Fibroblast of peridontal ligament (primary cell): ENCODE results near the gene RRN3.
"Not testable (repeated sequence)": the region's sequence is repeated elsewhere in the genome, so short reads cannot be mapped to it uniquely, and the experiment has no call there.

Source experiments
- DNase-seq: peaks from one replicate; pipeline ENCODE4 v3.0.0-alpha.2; 2010; ENCODE audit errors: extremely low read depth

Gene RRN3

DNA sequence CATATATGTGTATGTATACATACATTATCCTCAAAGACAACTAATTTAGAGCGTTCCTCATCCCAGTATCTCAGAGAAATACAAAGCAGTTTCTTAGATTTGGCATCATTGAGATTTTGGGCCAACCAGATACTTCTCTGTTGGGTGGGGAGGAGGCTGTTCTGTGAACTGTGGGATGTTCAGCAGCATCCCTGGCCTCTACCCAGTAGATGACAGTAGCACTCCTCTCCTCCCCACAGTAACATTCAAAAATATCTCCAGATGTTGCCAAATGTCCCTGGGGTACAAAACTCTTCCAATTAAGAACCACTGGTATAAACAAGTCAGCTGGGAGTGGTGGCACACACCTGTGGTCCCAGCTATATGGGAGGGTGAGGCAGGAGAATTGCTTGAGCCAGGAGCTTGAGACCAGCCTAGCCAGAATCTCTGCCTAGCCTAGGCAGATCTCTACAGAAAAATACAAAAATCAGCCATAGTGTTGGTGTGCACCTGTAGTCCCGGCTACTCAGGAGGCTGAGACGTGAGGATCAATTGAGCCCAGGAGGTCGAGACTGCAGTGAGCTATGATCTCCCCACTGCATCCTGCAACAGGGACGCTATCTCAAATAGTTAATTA lies 6.4 kb upstream of the RRN3 start:
- DNase-seq: not testable (repeated sequence)

DNA sequence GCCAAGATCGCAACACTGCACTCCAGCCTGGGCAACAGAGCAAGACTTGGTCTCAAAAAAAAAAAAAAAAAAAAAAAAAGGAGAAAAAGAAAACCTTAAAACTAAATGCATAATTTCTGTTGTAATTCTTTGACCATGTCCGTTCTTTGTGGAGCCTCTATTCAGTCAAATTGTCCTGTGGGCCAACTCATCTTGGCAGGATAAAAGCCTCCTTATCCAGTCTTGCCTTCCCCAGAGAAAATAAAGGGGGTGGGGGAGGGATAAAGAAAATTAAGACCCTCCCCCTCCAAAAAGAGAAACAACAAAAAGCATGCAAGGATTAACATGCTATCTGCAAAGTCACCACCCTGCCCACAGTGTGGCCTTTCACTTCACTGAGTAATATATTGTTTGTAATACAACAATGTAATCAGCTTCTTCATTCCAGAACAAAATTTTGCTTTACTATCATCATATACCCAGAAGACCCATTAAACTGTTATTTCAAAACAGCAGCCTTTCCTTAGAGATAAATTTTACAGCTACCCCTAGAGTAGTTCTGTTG lies 5.4 kb upstream of the RRN3 start:
- not testable (repeated sequence) for DNase-seq

DNA sequence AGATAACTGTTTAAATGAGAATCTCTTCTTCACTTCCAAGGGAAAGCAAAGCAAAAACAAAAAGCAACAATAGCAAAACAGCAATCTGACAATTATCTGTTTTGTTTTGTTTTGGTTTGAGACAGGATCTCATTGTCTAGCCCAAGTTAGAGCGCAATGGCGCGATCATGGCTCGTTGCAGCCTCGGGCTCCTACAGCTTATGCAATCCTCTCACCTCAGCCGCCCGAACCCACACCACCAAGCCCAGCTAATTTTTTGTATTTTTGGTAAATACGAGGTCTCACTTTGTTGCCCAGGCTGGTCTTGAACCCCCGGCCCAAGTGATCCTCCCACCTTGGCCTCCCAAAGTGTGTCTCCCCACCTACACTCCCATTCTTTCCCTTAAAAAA lies 2.5 kb upstream of the RRN3 start:
- DNase-seq: not testable (repeated sequence)

DNA sequence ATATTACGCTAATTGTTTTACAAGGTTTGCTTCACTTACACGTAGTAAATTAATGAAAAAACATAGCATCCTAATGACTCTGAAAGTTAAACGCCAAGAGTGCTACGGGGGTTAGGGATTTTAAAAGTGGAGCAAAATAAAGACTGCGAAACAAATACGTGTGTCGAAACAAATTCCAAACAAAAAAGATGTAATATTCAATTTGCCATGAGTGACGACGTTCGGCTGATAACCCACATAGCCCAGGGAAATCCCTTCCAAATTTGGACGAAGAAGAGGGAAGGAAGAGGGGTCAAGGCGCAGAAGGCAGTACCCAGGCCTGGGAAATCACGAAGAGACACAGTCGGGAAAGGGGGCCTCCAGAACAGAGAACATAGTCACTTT lies 509 bp downstream of the RRN3 start:
- not testable (repeated sequence) for DNase-seq

DNA sequence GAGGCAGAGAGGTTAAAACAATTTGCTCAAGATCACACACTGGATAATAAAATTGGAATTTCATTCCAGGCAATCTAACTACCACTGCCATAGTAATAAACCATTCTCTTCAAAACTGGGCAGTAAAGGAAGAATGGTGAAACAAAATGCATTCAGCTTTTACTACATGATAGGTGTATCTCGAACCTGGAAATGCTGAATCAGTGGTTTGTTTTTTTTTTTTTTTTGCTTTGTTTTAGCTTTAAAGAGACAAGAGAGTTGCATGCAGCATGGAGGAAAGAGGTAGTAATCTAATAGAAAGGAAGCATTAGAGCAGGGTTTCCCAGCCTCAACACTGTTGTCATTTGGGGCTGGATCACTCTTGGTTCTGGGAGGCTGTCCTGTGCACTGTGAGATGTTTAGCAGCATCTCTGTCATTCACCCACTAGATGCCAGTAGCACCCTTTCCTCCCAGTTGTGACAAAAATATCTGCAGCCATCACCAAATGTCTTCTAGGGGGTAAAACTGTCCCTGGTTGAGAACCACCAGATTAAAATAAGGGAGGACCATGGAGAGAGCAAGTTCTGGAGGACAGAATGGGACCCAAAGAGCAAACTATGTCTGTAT lies 3.3 kb downstream of the RRN3 start:
- not testable (repeated sequence) for DNase-seq

DNA sequence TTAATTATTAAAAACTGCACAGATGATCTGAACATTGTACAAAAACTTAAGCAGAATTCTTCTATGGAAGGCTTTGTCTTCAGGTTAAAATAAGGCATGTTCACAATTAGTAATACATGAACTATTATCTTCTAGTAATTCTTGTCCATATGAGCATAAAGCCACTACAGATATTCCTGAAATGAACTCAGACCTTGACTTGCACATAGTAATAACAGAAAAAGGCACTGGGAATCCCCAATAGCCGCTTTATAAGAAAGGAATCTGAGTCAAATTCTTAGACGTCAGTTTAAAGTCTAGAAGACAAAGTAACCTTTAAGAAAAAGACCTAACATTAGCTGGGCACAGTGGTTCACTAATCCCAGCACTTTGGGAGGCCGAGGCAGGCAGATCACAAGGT lies 11.3 kb downstream of the RRN3 start:
- not testable (repeated sequence) for DNase-seq

DNA sequence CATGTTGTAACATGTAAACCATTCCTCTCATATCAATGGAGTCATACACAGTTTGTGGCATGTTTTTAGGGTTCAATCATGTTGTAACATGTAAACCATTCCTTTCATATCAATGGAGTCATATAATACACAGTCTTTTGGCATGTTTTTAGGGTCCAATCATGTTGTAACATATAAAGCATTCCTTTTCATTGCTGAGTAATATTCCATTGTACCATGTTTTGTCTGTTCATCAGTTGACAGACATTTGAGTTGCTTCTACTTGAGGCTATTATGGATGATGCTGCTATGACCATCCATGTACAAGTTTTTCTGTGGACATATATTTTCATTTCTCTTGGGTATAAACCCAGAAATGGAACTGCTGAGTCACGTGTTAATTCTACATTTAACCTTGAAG lies 13.2 kb downstream of the RRN3 start:
- DNase-seq: not testable (repeated sequence)

DNA sequence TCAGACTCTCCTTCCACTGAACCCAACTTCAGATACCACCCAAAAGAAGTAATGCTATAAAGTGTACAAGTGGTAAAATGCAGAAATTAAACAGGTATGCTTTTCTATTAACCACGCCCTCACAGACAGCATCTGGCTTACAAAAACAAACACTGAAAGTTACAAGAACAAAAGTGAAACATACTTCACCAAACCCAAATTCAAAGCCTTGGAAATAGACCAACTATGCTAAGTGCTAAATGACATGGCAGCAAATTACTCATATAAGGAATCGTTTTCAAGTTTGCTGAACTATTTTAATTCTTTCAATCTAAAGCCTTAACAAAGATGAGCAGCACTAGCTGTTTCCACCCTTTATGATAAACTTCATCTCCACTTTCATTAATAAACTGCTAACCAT lies 17.9 kb downstream of the RRN3 start:
- not testable (repeated sequence) for DNase-seq

DNA sequence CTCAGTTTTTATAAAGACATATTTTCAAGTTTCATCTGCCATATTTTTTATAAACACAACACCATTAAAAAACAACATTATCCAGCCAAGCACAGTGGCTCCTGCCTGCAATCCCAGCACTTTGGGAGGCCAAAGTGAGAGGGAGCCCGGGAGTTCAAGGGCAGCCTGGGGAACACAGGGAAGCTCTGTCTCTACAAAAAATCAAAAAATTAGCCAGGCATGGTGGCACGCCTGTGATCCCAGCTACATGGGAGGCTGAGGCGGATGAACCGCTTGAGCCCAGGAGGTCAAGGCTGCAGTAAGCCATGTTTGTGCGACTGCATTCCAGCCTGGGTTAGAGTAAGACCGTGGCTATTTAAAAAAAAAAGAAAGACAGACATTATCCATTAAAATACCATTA lies 21.0 kb downstream of the RRN3 start:
- DNase-seq: no peak

DNA sequence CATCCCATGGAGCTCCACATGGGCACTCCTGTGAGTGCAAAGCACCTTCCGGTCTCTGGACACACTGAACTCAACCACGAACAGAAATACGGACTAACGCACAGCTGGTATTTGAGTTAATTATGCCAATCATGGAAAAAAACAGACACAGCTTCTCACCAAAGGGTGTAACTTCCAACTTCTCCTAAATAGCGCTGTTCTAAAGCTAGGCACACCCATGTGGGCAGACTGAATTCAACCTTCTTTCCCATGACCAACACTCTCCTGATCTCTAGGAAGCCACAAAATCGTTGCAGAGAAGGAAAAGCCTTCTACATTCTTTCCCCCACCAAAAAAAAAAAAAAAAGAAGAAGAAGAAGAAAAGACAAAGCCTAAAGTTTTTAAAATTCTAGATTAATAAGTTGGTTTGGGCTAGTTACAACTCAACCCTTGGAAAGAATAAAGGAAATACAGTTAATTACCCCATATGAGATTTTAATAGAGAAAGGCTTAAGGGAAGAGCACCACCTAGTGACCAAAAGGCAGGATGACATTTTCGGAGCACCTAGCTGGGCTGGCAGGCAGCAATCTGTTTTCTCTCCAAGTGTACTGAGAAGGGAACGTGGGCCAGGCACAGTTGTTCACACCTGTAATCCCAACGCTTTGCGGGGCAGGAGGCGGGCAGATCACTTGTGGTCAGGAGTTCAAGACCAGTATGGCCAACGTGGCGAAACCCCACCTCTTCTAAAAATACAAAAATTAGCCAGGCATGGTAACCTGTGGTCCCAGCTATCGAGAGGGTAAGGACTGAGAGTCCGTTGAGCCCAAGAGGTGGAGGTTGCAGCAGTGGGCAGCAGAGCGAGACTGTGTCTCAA lies 21.9 kb downstream of the RRN3 start:
- DNase-seq: not testable (repeated sequence)

DNA sequence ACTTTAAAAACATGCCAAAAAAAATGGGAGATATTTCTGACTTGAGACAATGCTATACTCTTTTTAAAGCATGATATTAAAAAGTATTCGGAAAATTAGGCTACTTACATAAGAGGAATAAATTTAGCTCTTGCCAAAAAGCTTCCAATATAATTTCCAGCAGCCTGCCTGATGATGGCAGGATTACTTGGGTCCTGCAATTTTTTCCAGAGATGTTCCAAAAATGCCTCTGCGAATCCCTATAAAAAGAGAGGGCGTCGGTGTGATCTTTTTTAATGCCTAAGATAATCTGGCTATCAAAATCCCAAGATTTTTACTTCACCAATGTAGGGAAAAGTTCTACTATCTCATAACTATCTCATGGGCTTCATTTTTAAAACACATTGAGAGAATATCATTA lies 23.1 kb downstream of the RRN3 start:
- not testable (repeated sequence) for DNase-seq

DNA sequence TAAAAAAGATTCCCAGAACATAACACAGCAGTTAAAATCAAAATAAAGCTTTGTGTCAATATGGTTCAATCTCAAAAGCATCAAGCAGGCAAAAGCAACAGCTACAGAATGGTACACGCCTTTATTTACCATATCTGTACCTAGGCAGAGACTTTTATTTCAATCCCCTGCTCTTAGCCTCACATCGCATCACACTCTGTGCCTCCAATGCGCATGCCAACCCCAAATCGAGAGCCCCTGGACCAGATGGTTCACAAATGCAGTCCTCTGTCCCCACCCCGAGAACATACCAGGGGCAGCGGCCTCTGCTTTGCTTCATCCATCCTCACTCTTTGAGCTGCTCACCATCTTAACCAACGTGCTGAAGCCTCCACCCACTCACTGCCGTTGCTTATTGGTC lies 27.4 kb downstream of the RRN3 start:
- DNase-seq: not testable (repeated sequence)

DNA sequence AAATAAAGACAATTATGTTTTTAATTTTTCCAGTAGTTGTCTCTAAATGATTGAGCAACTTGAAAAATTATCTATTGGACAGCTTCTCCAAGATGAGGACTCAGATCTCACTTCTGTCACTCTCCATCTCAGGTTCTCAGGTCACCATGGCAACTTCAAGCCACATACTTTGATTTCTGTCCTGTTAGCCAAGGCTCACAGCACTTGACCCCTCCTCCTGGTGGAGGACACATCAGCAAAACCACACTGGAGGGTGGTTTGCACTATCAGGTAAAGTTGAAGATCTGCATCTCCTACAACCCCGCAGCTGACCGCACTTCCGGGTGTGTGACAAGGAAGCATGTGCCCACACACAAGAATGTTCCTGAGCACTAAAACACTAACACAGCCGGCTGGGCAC lies 28.1 kb downstream of the RRN3 start:
- not testable (repeated sequence) for DNase-seq

DNA sequence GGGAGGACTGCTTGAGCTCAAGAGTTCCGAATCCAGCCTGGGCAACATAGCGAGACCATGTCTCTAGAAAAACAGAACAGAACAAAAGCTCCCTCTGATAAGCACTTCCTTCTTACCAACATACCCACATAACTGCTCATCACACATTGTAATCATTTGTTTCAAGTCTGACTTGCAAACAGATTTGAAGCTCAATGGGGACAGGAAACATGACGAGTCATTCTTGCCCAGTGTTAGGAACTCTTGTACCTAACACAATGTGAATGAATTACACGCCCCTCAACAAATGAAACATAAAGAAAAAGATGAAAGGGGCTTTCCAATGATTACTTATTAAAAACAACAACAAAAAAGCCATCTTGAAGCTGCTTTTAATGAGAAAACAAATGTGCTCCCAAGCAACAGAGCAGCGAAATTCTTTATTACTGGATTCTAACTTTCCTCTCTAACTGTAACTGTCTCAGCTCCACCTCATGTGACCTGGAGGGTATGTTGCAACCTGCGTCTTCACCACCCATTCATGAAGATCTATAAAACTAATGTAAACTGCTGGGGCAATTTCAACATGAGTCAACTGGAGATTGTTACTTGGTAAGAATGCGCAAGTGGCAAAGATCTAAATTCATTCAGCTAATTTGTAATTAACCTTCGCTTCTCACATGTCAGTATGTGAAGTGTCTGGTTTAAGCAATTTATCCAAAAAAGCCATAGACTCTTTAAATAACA lies 31.8 kb downstream of the RRN3 start:
- not testable (repeated sequence) for DNase-seq

DNA sequence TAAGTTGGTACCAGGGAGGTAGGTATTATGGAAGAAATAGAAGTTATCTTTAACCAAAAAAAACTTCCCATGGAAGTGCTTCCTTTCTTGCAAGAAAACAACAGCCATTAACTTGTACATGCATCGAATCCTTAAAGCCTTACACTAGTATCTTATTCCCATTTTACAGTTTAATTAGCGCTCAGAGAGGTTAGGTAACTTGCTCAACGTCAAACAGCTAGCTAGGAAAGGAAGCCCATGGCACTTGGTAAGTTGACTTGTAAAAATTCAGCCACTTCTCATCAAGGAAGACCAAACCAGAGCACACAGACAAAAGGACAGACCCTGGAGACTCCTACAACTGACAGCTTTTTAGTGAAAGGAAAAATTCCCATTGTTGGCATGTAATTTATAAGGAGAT lies 34.7 kb downstream of the RRN3 start:
- DNase-seq: no peak

DNA sequence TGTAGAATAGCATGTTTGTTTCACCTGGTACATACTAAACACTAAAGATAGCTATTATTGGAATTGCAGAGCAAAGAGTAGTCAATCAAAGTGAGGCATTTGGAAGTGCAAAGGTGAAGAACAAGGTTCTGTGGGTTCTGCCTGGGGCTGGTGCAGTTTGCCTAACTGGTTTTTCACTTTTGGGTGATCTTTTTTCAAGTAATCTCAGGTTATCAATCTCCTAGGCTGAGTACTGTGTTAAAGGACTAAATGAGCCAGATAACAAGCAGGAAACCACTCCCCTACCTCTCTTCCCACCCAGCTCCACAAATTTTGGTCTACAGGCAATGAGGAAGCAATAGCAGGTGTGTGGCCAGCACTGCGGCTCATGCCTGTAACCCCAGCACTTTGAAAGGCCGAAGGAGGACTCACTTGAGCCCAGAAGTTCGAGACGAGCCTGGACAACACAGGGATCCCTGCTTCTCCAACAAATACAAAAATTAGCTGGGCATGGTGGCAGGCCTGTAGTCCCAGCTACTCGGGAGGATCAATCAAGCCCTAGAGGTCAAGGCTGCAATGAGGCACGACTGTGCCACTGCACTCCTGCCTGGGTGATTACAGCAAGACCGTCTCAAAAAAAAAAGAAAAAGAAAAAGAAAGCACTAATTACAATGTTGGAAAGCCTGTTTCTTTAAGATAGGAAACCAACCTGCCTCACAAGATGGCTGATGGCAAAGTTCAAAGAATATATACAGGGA lies 36.2 kb downstream of the RRN3 start:
- DNase-seq: no peak

DNA sequence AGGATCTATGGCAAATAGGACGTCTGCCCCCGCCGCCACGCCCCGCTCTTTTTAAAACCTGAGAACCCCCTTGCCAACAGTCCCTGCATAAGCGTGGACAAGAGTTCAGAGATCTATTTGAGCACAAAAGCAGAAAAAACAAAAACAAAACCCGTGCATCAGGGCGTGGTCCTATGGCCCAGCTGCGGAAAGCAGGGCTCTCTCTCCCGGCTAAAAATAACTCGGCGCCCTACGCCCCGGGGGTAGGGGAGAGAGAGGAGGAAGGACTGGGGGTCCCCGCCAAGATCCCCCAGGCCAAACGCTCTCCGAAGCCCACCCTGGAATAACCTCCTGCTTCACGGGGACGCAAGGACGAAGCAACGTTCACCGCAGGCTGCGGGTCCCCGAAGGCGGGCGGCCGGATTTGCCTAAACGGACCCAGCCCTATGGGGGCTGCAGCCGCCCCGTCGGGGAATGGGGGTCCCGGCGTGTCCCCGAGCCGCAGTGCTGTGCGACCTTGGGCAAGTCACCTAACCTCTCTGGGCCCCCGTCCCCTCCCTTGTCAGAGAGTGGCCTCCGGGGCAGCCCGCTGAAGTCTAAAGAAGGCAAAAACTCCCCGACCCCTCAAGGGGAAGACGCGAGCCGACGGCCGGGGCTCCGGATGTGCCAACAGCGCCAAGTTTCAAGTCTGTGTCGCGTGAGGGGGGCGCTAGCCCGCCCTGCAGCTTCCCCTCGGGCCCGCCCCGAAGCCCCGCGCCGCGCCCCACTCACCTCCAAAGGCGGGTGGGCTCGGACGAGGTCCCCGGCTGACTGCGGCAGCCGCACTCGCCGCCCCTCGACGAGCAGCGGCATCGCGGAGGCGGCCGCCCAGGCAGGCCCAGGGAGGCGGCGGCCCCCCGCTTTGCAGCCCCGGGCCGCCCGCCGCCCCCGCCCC lies 38.7 kb downstream of the RRN3 start:
- DNase-seq: peak; percentile 34

DNA sequence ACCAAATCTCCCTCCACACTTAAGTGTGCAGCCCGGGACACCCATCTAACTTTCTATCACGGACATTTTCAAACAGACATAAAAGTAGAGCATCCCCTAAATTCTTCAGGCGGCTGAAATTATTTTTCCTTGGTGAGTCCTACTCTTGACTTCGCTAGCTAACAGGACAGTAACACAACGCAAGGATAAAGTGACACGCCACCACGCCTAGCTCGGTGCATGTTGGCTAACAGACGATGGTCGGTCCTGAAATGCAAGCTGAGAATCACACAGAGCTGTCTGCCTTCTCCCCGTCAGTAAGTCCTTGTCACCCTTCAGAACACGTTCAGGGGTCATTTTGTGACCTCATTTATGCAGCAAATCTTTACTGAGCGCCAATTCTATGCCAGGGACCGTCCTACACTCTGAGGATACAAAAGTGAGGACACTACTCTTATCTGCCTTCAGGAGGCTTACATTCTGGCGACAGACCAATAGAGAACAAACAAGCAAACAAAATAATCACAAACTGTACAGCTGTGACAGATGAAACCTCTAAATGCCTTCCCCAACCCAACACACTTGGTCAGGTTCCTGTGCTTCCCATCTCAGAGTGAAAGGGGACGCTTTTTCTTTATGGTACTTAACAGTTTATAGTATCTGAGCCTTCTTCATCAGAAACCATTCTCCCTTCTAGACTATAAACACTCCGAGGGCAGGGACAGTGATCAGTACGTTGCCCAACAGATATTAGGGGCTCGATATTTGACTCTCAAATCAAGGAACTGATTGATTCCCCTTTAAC lies 39.5 kb downstream of the RRN3 start:
- DNase-seq: peak; percentile 10

DNA sequence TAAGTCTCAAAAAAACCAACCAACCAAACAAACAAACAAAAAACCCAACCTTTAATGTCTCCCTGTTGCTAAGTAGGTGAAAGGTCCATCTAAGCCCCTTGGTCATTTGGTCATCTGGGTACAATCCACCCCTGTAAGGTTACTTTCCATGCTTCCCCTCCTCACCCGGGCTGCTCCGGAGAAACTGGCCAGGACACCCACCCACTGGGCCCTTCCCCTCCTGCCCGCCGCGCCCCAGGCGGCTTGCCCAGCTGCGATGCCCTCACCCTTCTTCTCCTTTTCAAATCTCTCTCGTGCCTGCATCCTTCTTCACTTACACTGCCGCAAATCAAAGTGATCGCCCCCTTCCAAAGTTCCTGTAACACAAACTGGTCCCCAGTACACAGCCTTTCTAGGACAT lies 40.2 kb downstream of the RRN3 start:
- DNase-seq: no peak
